Common myeloid progenitor, CD34-positive (primary cell): ENCODE results near the gene ARG2.

Experiments used
- CTCF ChIA-PET: fragments of 350-600 bp; sonication (Branson Sonifier 250); formaldehyde crosslinking; loops from one replicate; lab custom pipeline; 2021; ENCODE audit warnings: antibody characterized with exemption; lab: Charles Lee
- POLR2A ChIA-PET: fragments of 350-600 bp; sonication (Branson Sonifier 250); formaldehyde crosslinking; loops from one replicate; lab custom pipeline; 2021; ENCODE audit warnings: antibody characterized with exemption; lab: Charles Lee
- DNase-seq, 3 donors: peaks; one replicate each; pipeline versions ENCODE4 v3.0.0 to v3.0.0-alpha.2; 2013
- H3K27ac ChIP-seq, 2 experiments: 1 replicate in 1 of 2; 2 replicates in 1 of 2; pipeline ENCODE4 v1.7.0; 2013; ENCODE audit warnings: inconsistent platforms in 2 of 2, low read length in 2 of 2, mild to moderate bottlenecking in 2 of 2, low read depth in 1 of 2, moderate library complexity in 1 of 2; ENCODE audit not compliant: severe bottlenecking in 2 of 2, insufficient read depth in 1 of 2, poor library complexity in 1 of 2
- H3K27me3 ChIP-seq, 5 experiments: replicated peaks in 2 of 5; 1 replicate in 3 of 5; 2 replicates in 2 of 5; pipeline versions ENCODE4 v1.6.1 to v1.7.0; 2013; ENCODE audit warnings: low read length in 4 of 5, mild to moderate bottlenecking in 2 of 5, moderate library complexity in 2 of 5, inconsistent platforms in 1 of 5; ENCODE audit not compliant: insufficient read depth in 5 of 5, control insufficient read depth in 4 of 5
- H3K36me3 ChIP-seq, 4 experiments: 1 replicate in 2 of 4; 2 replicates in 2 of 4; pipeline versions ENCODE4 v1.6.1 to v1.7.0; 2013; ENCODE audit warnings: low read length in 3 of 4, control low read depth in 1 of 4, mild to moderate bottlenecking in 1 of 4; ENCODE audit not compliant: control insufficient read depth in 4 of 4, insufficient read depth in 4 of 4
- H3K4me1 ChIP-seq, 4 experiments: 1 replicate in 3 of 4; 2 replicates in 1 of 4; pipeline versions ENCODE4 v1.6.1 to v1.7.1; 2013; ENCODE audit warnings: low read length in 3 of 4, mild to moderate bottlenecking in 3 of 4, control low read depth in 1 of 4, inconsistent platforms in 1 of 4, moderate library complexity in 1 of 4; ENCODE audit not compliant: control insufficient read depth in 4 of 4, insufficient read depth in 4 of 4; ENCODE audit errors: control extremely low read depth in 1 of 4
- H3K4me3 ChIP-seq, 7 experiments: 1 replicate in 4 of 7; 2 replicates in 3 of 7; pipeline versions ENCODE4 v1.5.1 to v1.7.0; 2013; ENCODE audit warnings: mild to moderate bottlenecking in 7 of 7, low read length in 6 of 7, moderate library complexity in 6 of 7, inconsistent platforms in 2 of 7, low read depth in 2 of 7, control low read depth in 1 of 7; ENCODE audit not compliant: insufficient read depth in 4 of 7, control insufficient read depth in 1 of 7; ENCODE audit errors: extremely low read depth in 1 of 7
- H3K9me3 ChIP-seq, 5 experiments: 1 replicate in 4 of 5; 2 replicates in 1 of 5; pipeline versions ENCODE4 v1.6.1 to v1.7.1; 2013; ENCODE audit warnings: low read length in 4 of 5, mild to moderate bottlenecking in 2 of 5, inconsistent platforms in 1 of 5, low read depth in 1 of 5, moderate library complexity in 1 of 5; ENCODE audit not compliant: control insufficient read depth in 4 of 5, insufficient read depth in 2 of 5; ENCODE audit errors: control extremely low read depth in 1 of 5
- WGBS: methylation state at CpG from one replicate; pipeline ENCODE4 v1.1.5; 2013; ENCODE audit not compliant: insufficient coverage; 5-methylcytosine and 5-hydroxymethylcytosine counted together

The ARG2 gene

GRCh38 chr14:67674139-67674479, 54.4 kb downstream of the ARG2 start:
- Histone ChIP-seq H3K27ac (peak overlapping the region; percentile 96 to 99), H3K4me1 (peaks cover 7 to 24% (median 19%) of the 10 kb centered on the region in 4 experiments), H3K36me3 (peaks cover 2 to 24% (median 13%) of the 10 kb centered on the region in 4 experiments), H3K27me3 (no peaks in the 10 kb centered on the region), H3K9me3 (no peaks in the 10 kb centered on the region), H3K4me3 (peak overlapping the region; percentile 86 to 99 (median 91))
- 0% methylated on average over 25 of the region's 25 CpGs for WGBS
- ChIA-PET CTCF (interaction anchor here (0.9 to 16.3 kb wide), 7 partner anchors 10 to 96 kb away, joined by 3 to 192 read pairs (median 6); partner anchors contain the start of genes ARG2 and RDH12), POLR2A (interaction anchor here (1.7 kb wide), 1 partner anchor 21 kb away, joined by 8 read pairs; the partner anchor contains the start of gene RDH11)
- peak in 1 of 3 donors; percentile 45 for DNase-seq

- peak; percentile 80 to 90 (median 83) for DNase-seq
- Histone ChIP-seq H3K27ac (peak within 1 kb of the TSS; percentile 96 to 99), H3K36me3 (peaks cover 2 to 24% (median 13%) of the 10 kb centered on the region in 4 experiments), H3K27me3 (no peaks in the 10 kb centered on the region), H3K9me3 (no peaks in the 10 kb centered on the region), H3K4me3 (peak within 1 kb of the TSS; percentile 86 to 99 (median 91)), H3K4me1 (peaks cover 7 to 24% (median 19%) of the 10 kb centered on the region in 4 experiments)
- ChIA-PET POLR2A (interaction anchor here (1.0 to 1.7 kb wide), 2 partner anchors 21 to 54 kb away, joined by 3 to 8 read pairs; partner anchors contain the start of gene RDH11), CTCF (interaction anchor here (0.8 to 16.3 kb wide), 16 partner anchors 10 to 99 kb away, joined by 3 to 192 read pairs (median 4); partner anchors contain the start of genes RDH11 and RDH12)
- WGBS = 0% methylated on average over 81 of the region's 87 CpGs
Observed at GRCh38 chr14:67674480-67675218, 54.9 kb downstream of the ARG2 start, which contains the start of gene VTI1B. Gene VTI1B (minus strand): TSS chr14:67674632. CDS start chr14:67674489, 143 bp downstream.

GRCh38 chr14:67675219-67675582, 55.5 kb downstream of the ARG2 start:
- peak overlapping the region; percentile 96 to 99 for H3K27ac ChIP-seq
- peaks cover 7 to 24% (median 19%) of the 10 kb centered on the region in 4 experiments for H3K4me1 ChIP-seq
- WGBS = 50% methylated on average over 16 of the region's 16 CpGs
- ChIA-PET POLR2A (interaction anchor here (1.0 kb wide), 1 partner anchor 55 kb away, joined by 3 read pairs; no protein-coding TSS in a partner anchor), CTCF (interaction anchor here (0.8 to 2.7 kb wide), 12 partner anchors 9 to 99 kb away, joined by 3 to 14 read pairs (median 4); partner anchors contain the start of gene RDH11)
- no peaks in the 10 kb centered on the region for H3K27me3 ChIP-seq
- H3K36me3 ChIP-seq = peaks cover 2 to 25% (median 15%) of the 10 kb centered on the region in 4 experiments
- no peak for DNase-seq
- peak overlapping the region; percentile 86 to 99 (median 91) for H3K4me3 ChIP-seq
- H3K9me3 ChIP-seq = no peaks in the 10 kb centered on the region

- CTCF ChIA-PET = interaction anchor here (0.6 to 1.8 kb wide), 2 partner anchors 25 to 71 kb away, joined by 3 to 8 read pairs; no protein-coding TSS in a partner anchor
- H3K36me3 ChIP-seq = peaks cover 5 to 53% (median 28%) of the 10 kb centered on the region in 4 experiments
- whole genome bisulfite sequencing = 100% methylated on average over 2 of the region's 2 CpGs
Observed at GRCh38 chr14:67679006-67679405, 59.3 kb downstream of the ARG2 start.

GRCh38 chr14:67680121-67680602, 60.4 kb downstream of the ARG2 start:
- no peak overlapping the region for H3K4me3 ChIP-seq
- peak overlapping the region in 1 of 2 experiments; percentile 68 for H3K27ac ChIP-seq
- H3K9me3 ChIP-seq = no peaks in the 10 kb centered on the region
- ChIA-PET POLR2A (no interaction called here), CTCF (interaction anchor here (1.0 to 1.1 kb wide), 2 partner anchors 14 to 24 kb away, joined by 3 read pairs; no protein-coding TSS in a partner anchor)
- H3K36me3 ChIP-seq = peaks cover 5 to 62% (median 34%) of the 10 kb centered on the region in 4 experiments
- WGBS = 65% methylated on average over 3 of the region's 3 CpGs
- peaks cover 0 to 14% (median 5%) of the 10 kb centered on the region in 4 experiments for H3K4me1 ChIP-seq
- DNase-seq = peak; percentile 42 to 73 (median 57)
- no peaks in the 10 kb centered on the region for H3K27me3 ChIP-seq

More at GRCh38 chr14:67679006-67679405, 59.3 kb downstream of the ARG2 start:
- peaks cover 0 to 17% (median 7%) of the 10 kb centered on the region in 4 experiments for H3K4me1 ChIP-seq
- no peaks in the 10 kb centered on the region for H3K27me3 ChIP-seq
- no peak overlapping the region for H3K27ac ChIP-seq
- no peaks in the 10 kb centered on the region for H3K9me3 ChIP-seq
- POLR2A ChIA-PET = no interaction called here
- no peak for DNase-seq
- no peak overlapping the region for H3K4me3 ChIP-seq

- H3K27me3 ChIP-seq = no peaks in the 10 kb centered on the region
- H3K4me1 ChIP-seq = peaks cover 0 to 9% (median 1%) of the 10 kb centered on the region in 4 experiments
- peak in 2 of 3 donors; percentile 32 to 53 for DNase-seq
- POLR2A ChIA-PET = no interaction called here
- H3K36me3 ChIP-seq = peaks cover 5 to 69% (median 40%) of the 10 kb centered on the region in 4 experiments
- peak overlapping the region in 1 of 2 experiments; percentile 68 for H3K27ac ChIP-seq
- 85% methylated on average over 2 of the region's 2 CpGs for WGBS
- no peak overlapping the region for H3K4me3 ChIP-seq
- no peaks in the 10 kb centered on the region for H3K9me3 ChIP-seq
- CTCF ChIA-PET = interaction anchor here (1.0 to 1.1 kb wide), 2 partner anchors 15 to 24 kb away, joined by 3 read pairs; no protein-coding TSS in a partner anchor
Observed at GRCh38 chr14:67680941-67681340, 61.2 kb downstream of the ARG2 start.
